HG02943 (cell line): ENCODE data around the gene CAMK1G.

Source experiments
- ATAC-seq: cut with Tn5 transposase; IDR thresholded peaks from one replicate; pipeline ENCODE4 v1.9.1; 2021; ENCODE audit warnings: mild to moderate bottlenecking, low read depth, moderate library complexity; ENCODE audit not compliant: unreplicated experiment

The CAMK1G gene

DNA sequence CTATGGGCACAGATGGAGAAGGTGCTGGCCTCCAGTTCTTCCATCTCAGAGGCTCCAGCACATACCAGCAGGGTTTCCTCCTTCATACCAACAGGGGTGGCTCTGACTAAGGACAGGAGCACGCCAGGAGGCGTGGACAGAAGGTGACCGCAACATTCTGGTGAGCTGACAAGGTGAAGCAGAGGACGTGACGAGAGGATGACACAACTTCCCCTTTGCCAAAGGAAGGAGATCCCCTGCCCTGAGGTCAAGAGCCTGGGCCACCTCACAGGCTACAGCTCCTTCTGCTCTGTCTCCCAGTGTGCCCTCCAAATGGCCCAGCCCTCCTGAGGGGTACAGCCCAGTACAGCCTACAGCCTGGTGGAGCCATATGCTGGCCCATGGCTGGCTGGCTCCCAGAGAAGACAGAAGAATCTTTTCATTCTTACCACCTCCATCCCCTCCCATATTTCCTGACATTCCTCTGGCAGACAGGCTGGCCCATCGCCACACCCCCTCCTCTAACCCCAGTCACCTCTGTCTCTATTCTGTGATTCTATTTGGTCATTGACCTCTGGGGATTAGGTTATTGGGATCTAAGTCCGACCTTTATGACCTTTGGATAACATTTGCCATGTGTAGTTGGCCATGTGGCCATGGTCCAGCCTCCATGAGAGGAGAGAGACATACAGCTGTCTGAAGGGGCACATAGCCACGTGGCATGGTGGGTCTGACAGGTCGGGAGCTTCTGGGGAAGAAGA lies 73.8 kb downstream of the CAMK1G start:
- ATAC-seq, result no peak

DNA sequence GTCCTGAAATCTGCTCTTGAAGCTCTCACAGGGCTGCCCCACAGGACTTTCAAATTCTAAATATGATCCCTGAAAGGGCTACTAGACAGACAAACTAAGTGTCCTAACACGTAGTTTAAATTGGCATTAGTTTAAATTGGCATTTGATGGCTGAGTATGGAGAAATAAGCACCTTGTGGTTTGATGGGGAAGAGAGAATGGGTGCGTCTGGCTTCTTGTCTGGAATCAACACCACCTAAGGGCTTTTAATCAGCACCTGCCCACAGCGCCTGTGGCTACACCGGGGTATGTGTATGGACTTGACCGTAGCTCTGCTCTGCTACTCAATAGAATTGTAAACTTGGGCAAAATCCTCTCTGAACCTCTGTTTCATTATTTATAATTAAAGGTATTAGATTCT lies 74.4 kb downstream of the CAMK1G start:
- ATAC-seq, result no peak

DNA sequence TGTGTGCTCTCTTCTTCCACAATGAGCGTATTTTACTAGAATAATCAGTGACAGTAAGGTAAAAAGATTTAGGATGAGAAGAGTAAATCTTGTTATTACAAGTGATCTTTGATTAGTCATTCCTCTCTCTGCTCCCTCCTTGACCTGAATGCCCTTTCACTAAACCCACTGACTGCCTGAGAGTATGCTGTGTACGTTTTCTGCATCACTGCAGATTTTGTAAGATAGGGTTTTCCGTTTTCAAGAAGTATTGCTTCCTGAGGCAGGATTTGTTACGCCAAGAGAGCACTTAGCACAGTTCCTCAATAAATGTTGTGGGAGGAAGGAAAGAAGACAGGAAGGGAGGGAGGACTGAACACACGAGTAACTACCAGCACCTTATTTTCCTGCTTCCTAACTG lies 76.4 kb downstream of the CAMK1G start:
- peak; percentile 60 for ATAC-seq

DNA sequence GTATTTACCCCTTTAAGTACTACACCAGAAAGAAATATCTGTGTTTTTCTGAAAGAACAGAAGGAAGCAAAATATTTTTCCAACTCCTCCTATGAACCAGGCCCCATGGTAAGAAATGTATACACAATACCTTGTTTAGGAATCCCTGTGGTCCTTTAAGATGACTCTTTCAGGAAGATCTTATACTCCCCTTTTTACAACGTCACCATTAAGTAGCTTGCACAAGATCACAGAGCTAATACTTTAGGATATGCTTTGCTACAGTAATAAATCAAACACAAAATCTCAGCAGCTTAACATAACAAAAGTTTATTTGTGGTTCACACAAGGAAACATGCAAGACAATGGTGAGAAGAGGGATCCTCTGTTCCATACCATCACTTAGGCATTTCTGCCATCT lies 77.6 kb downstream of the CAMK1G start:
- ATAC-seq, result no peak

DNA sequence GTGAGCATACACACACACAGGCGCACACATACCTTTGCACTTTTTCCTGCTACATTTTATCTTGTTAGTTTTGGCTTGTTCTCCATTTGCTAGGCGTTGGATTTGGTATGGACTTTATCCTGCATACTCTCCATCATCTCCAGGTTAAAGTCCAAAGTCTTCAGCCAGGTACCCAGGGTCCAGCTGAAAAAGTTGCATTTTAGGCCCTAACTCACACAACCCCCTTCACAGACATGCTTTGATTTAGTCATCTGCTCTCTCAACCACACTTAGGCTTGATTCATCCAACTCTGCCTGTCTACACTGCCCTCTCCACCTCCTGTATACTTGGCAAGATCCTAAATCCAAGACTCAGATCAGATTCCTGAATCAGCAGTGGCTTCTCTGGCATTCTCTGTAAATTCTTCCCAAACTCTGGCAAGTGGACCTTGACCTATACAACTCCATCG lies 79.4 kb downstream of the CAMK1G start:
- ATAC-seq, result no peak
